GM18508 (cell line): ENCODE measurements around the gene PKNOX2.

Experiments
- ATAC-seq: cut with Tn5 transposase; IDR thresholded peaks from one replicate; pipeline ENCODE4 v1.9.1; 2021; ENCODE audit warnings: moderate number of reproducible peaks; ENCODE audit not compliant: insufficient read depth, unreplicated experiment

The PKNOX2 gene

GRCh38 chr11:125170510-125171031 is 6.0 kb downstream of the PKNOX2 start:
- ATAC-seq = no peak

GRCh38 chr11:125171974-125172373 is 7.4 kb downstream of the PKNOX2 start:
- ATAC-seq = no peak

- no peak for ATAC-seq
Measured at GRCh38 chr11:125173027-125173426, 8.5 kb downstream of the PKNOX2 start.

GRCh38 chr11:125173556-125173955 is 9.0 kb downstream of the PKNOX2 start:
- no peak for ATAC-seq

- no peak for ATAC-seq
Measured at GRCh38 chr11:125174057-125174456, 9.5 kb downstream of the PKNOX2 start.

- ATAC-seq = no peak
Measured at GRCh38 chr11:125174686-125175085, 10.1 kb downstream of the PKNOX2 start.

GRCh38 chr11:125175166-125175565 is 10.6 kb downstream of the PKNOX2 start:
- no peak for ATAC-seq

- ATAC-seq = no peak
Measured at GRCh38 chr11:125175896-125176575, 11.5 kb downstream of the PKNOX2 start.

- peak; percentile 59 for ATAC-seq
Measured at GRCh38 chr11:125176866-125177265, 12.3 kb downstream of the PKNOX2 start.

- ATAC-seq = no peak
Measured at GRCh38 chr11:125177543-125177942, 13.0 kb downstream of the PKNOX2 start.

- no peak for ATAC-seq
Measured at GRCh38 chr11:125179346-125179745, 14.8 kb downstream of the PKNOX2 start.

GRCh38 chr11:125179895-125180294 is 15.3 kb downstream of the PKNOX2 start:
- ATAC-seq = no peak

- ATAC-seq = peak; percentile 86
Measured at GRCh38 chr11:125180413-125181305, 16.1 kb downstream of the PKNOX2 start.

- no peak for ATAC-seq
Measured at GRCh38 chr11:125182573-125182972, 18.0 kb downstream of the PKNOX2 start.

GRCh38 chr11:125183641-125184040 is 19.1 kb downstream of the PKNOX2 start:
- ATAC-seq = no peak

GRCh38 chr11:125188021-125188420 is 23.5 kb downstream of the PKNOX2 start:
- ATAC-seq = no peak

- no peak for ATAC-seq
Measured at GRCh38 chr11:125190566-125190965, 26.0 kb downstream of the PKNOX2 start.

- no peak for ATAC-seq
Measured at GRCh38 chr11:125192183-125192582, 27.6 kb downstream of the PKNOX2 start.

- no peak for ATAC-seq
Measured at GRCh38 chr11:125192717-125193415, 28.3 kb downstream of the PKNOX2 start.

GRCh38 chr11:125193416-125193726 is 28.8 kb downstream of the PKNOX2 start:
- ATAC-seq = no peak

GRCh38 chr11:125193841-125194240 is 29.3 kb downstream of the PKNOX2 start:
- no peak for ATAC-seq
